BJ (cell line): ENCODE measurements around the gene TSPAN18. TPM values are rescaled to one million over a fixed set of nuclear protein-coding genes. Genes with fewer than 3 reads are reported as not detected.

Source experiments
- CTCF ChIA-PET: fragments of 350-600 bp; formaldehyde crosslinking; extraction: SDS; loops from one replicate; lab custom pipeline; 2021; ENCODE audit warnings: antibody characterized with exemption, inconsistent platforms; lab: Yijun Ruan, JAX
- POLR2A ChIA-PET: fragments of 300-600 bp; sonication (Branson Sonifier 250); formaldehyde crosslinking; extraction: SDS; loops from one replicate; lab custom pipeline; 2021; ENCODE audit warnings: antibody characterized with exemption; lab: Charles Lee
- DNase-seq: peaks from one replicate; pipeline ENCODE4 v3.0.0-alpha.2; 2011; ENCODE audit warnings: low read depth
- H3K27me3 ChIP-seq: 2 replicates; pipeline ENCODE4 v1.6.0; 2011; ENCODE audit warnings: low read length; ENCODE audit not compliant: control insufficient read depth, insufficient read depth
- H3K36me3 ChIP-seq: 2 replicates; pipeline ENCODE4 v1.5.1; 2011; ENCODE audit warnings: low read length; ENCODE audit not compliant: control insufficient read depth, insufficient read depth
- H3K4me3 ChIP-seq: 2 replicates; pipeline ENCODE4 v1.5.1; 2011; ENCODE audit warnings: low read depth, mild to moderate bottlenecking, control low read depth, low read length
- CTCF ChIP-seq: IDR thresholded peaks from 2 replicates; pipeline ENCODE4 v1.5.1; 2011; ENCODE audit warnings: low read depth, mild to moderate bottlenecking, control low read depth, inconsistent platforms, low read length, moderate library complexity; ENCODE audit not compliant: insufficient read depth
- polyA plus RNA-seq: library from polyadenylated mRNA; depleted of rRNA; stranded (reverse); fragments of >200 nt; gene quantifications from 2 replicates; pipeline ENCODE4 v1.2.3, GENCODE V29; 2011

Gene TSPAN18
- polyA plus RNA-seq, 1 experiment, result 0.55 TPM

GRCh38 chr11:44775985-44776446, 49.3 kb downstream of the TSPAN18 start:
- no peaks in the 10 kb centered on the region for H3K36me3 ChIP-seq
- POLR2A ChIA-PET, result no interaction called here
- DNase-seq, result no peak
- no peak overlapping the region for H3K4me3 ChIP-seq
- TF ChIP-seq CTCF, result no peak
- CTCF ChIA-PET, result interaction anchor here (0.7 to 4.1 kb wide), 17 partner anchors 8 to 93 kb away, joined by 3 to 19 read pairs (median 4); no protein-coding TSS in a partner anchor
- H3K27me3 ChIP-seq, result peaks cover 3% of the 10 kb centered on the region; the same call in 1 of the 2 replicates

- Histone ChIP-seq H3K36me3 (no peaks in the 10 kb centered on the region), H3K4me3 (no peak overlapping the region), H3K27me3 (peaks cover 3% of the 10 kb centered on the region; the same call in 1 of the 2 replicates)
- CTCF ChIA-PET, result interaction anchor here (1.2 to 4.1 kb wide), 13 partner anchors 7 to 118 kb away, joined by 3 to 19 read pairs (median 4); no protein-coding TSS in a partner anchor
- no peak for DNase-seq
- TF ChIP-seq CTCF, result no peak
- POLR2A ChIA-PET, result no interaction called here
Observed at GRCh38 chr11:44776551-44777208, 49.9 kb downstream of the TSPAN18 start.

- POLR2A ChIA-PET, result no interaction called here
- TF ChIP-seq CTCF, result no peak
- CTCF ChIA-PET, result interaction anchor here (1.0 to 4.1 kb wide), 4 partner anchors 8 to 117 kb away, joined by 3 to 19 read pairs (median 9); no protein-coding TSS in a partner anchor
- no peak for DNase-seq
- no peaks in the 10 kb centered on the region for H3K36me3 ChIP-seq
- no peak overlapping the region for H3K4me3 ChIP-seq
- H3K27me3 ChIP-seq, result peaks cover 3% of the 10 kb centered on the region; the same call in 1 of the 2 replicates
Observed at GRCh38 chr11:44777209-44778194, 50.7 kb downstream of the TSPAN18 start.

GRCh38 chr11:44778195-44779100, 51.7 kb downstream of the TSPAN18 start:
- Histone ChIP-seq H3K27me3 (peaks cover 3% of the 10 kb centered on the region; the same call in 1 of the 2 replicates), H3K36me3 (no peaks in the 10 kb centered on the region), H3K4me3 (no peak overlapping the region)
- DNase-seq, result no peak
- CTCF ChIA-PET, result interaction anchor here (1.0 to 1.3 kb wide), 2 partner anchors 11 to 116 kb away, joined by 3 to 4 read pairs; no protein-coding TSS in a partner anchor
- POLR2A ChIA-PET, result no interaction called here
- TF ChIP-seq CTCF, result no peak
